GM04504 (cell line): Measurements from ENCODE around the gene COPS8.

Experiments used
- DNase-seq: peaks from one replicate; pipeline ENCODE4 v3.0.0-alpha.2; 2012; ENCODE audit warnings: low read depth

COPS8 gene

GRCh38 chr2:237065071-237065377 lies 20.7 kb upstream of the COPS8 start:
- DNase-seq = no peak

- DNase-seq = no peak
These were observed 19.3 kb upstream of the COPS8 start for GRCh38 chr2:237066396-237066795.

- DNase-seq = no peak
These were observed 17.6 kb upstream of the COPS8 start for GRCh38 chr2:237068005-237068576.

GRCh38 chr2:237072067-237072931 lies 13.4 kb upstream of the COPS8 start:
- peak; percentile 30 for DNase-seq

GRCh38 chr2:237073552-237073951 lies 12.1 kb upstream of the COPS8 start:
- no peak for DNase-seq

- DNase-seq = no peak
These were observed 11.3 kb upstream of the COPS8 start for GRCh38 chr2:237074211-237074993.

- DNase-seq = no peak
These were observed 9.7 kb upstream of the COPS8 start for GRCh38 chr2:237075749-237076599.

GRCh38 chr2:237081596-237081995 lies 4.1 kb upstream of the COPS8 start:
- no peak for DNase-seq

- no peak for DNase-seq
These were observed 2.7 kb upstream of the COPS8 start for GRCh38 chr2:237083026-237083425.

- no peak for DNase-seq
These were observed 1.2 kb upstream of the COPS8 start for GRCh38 chr2:237084444-237084843.

GRCh38 chr2:237090906-237091305 lies 5.2 kb downstream of the COPS8 start:
- no peak for DNase-seq

GRCh38 chr2:237091779-237092436 lies 6.2 kb downstream of the COPS8 start:
- DNase-seq = peak; percentile 53

- DNase-seq = no peak
These were observed 6.8 kb downstream of the COPS8 start for GRCh38 chr2:237092506-237092905.

- no peak for DNase-seq
These were observed 7.5 kb downstream of the COPS8 start for GRCh38 chr2:237092920-237093781.

GRCh38 chr2:237096201-237096600 lies 10.5 kb downstream of the COPS8 start:
- no peak for DNase-seq

- peak; percentile 50 for DNase-seq
These were observed 11.2 kb downstream of the COPS8 start for GRCh38 chr2:237096911-237097310.

- DNase-seq = no peak
These were observed 11.7 kb downstream of the COPS8 start for GRCh38 chr2:237097326-237097910.

GRCh38 chr2:237097911-237098702 lies 12.4 kb downstream of the COPS8 start:
- peak; percentile 85 for DNase-seq

GRCh38 chr2:237099804-237100203 lies 14.1 kb downstream of the COPS8 start:
- no peak for DNase-seq
